ENCODE data around the gene ELANE. TPM values are rescaled to one million over a fixed set of nuclear protein-coding genes. Genes with fewer than 3 reads are reported as not detected.
A peak's percentile ranks its signal among the peaks of the same experiment; 100 is the strongest.
"Not testable (repeated sequence)": the region's sequence is repeated elsewhere in the genome, so short reads cannot be mapped to it uniquely, and the experiment has no call there.

ELANE gene
- total and polyA plus RNA-seq, 4 donors: 1.4 to 21.0 (median 9.3) TPM

DNA sequence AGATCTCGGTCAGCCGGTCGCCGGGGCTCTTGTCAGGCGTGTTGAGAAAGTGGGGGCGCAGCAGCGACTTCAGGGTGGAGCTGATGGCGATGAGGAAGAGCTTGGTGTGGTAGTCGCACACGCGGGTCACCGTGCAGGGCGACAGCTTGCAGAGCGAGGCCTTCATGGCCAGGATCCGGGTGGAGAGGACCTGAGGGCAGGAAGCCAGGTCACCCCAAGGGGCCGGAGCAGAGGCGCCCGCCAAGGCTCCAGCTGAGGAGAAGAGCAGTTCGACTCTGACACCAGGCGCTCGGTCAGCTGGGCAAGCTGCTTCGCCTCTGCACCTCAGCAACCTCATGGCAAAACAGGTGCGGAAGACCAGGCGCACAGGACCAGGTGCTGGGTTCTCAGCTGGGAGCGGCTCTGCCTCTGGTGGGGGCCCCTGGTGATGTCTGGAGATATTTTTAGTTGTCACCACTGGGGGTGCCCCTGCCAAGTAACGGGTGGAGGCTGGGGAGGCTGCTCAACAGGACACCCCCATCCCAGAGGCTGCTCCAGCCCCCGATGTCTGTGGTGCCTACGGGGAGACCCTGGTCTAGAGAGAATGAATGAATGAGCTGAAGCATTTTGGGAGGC is 23.3 kb downstream of the ELANE start:
- no peak for DNase-seq
- H3K27ac ChIP-seq (ENCODE audit: low read depth in 1 of 2, low read length in 1 of 2): no peak overlapping the region
- H3K9ac ChIP-seq (ENCODE audit: insufficient read depth in 1 of 2, low read length in 2 of 2): no peak overlapping the region
- no peak overlapping the region for H3K4me3 ChIP-seq
- WGBS, 2 donors: 95% methylated on average over 27 to 28 of the region's 28 CpGs
- H3K9me3 ChIP-seq (ENCODE audit: control insufficient read depth in 4 of 4, insufficient read depth in 3 of 4, low read length in 3 of 4): no peaks in the 10 kb centered on the region
- H3K4me1 ChIP-seq (ENCODE audit: control insufficient read depth in 5 of 5, insufficient read depth in 5 of 5, low read length in 5 of 5): peaks cover 0 to 7% (median 5%) of the 10 kb centered on the region in 5 donors
- TF ChIP-seq, protein P1, sequence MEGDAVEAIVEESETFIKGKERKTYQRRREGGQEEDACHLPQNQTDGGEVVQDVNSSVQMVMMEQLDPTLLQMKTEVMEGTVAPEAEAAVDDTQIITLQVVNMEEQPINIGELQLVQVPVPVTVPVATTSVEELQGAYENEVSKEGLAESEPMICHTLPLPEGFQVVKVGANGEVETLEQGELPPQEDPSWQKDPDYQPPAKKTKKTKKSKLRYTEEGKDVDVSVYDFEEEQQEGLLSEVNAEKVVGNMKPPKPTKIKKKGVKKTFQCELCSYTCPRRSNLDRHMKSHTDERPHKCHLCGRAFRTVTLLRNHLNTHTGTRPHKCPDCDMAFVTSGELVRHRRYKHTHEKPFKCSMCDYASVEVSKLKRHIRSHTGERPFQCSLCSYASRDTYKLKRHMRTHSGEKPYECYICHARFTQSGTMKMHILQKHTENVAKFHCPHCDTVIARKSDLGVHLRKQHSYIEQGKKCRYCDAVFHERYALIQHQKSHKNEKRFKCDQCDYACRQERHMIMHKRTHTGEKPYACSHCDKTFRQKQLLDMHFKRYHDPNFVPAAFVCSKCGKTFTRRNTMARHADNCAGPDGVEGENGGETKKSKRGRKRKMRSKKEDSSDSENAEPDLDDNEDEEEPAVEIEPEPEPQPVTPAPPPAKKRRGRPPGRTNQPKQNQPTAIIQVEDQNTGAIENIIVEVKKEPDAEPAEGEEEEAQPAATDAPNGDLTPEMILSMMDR (IDR thresholded peaks at IDR 0.05; ENCODE audit: control extremely low read depth, extremely low read depth): no peak
- ATAC-seq (ENCODE audit: insufficient read depth, low FRiP score): no peak
- peaks cover 0 to 62% (median 11%) of the 10 kb centered on the region in 4 donors for H3K36me3 ChIP-seq (ENCODE audit: control insufficient read depth in 4 of 4, insufficient read depth in 4 of 4, low read length in 4 of 4)
- no peaks in the 10 kb centered on the region for H3K27me3 ChIP-seq (ENCODE audit: control insufficient read depth in 3 of 3, insufficient read depth in 3 of 3, low read length in 2 of 3)

DNA sequence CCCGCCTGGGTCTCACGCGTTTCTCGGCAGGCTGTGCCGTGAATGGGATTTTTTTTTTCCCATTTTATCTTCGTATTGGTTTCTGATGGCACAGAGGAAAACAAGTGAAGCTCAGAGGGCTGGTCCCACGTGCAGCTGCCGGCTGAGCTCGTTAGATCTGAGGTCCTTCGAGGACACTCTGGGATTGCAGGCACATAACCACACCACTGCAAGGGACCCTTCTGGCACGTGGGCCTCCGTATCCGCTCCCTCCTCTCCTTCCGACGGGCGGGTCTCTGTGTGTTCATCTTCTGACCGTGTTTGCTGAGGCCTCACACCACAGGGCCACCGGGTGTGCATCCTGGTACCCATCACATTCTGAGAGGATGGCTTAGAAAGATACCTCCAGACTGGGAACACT is 24.0 kb downstream of the ELANE start:
- no peak overlapping the region for H3K4me3 ChIP-seq
- DNase-seq: no peak
- H3K9me3 ChIP-seq (ENCODE audit: control insufficient read depth in 4 of 4, insufficient read depth in 3 of 4, low read length in 3 of 4): no peaks in the 10 kb centered on the region
- WGBS, 2 donors: 86 to 91% methylated on average over 18 of the region's 18 CpGs
- peaks cover 0 to 5% (median 3%) of the 10 kb centered on the region in 5 donors for H3K4me1 ChIP-seq (ENCODE audit: control insufficient read depth in 5 of 5, insufficient read depth in 5 of 5, low read length in 5 of 5)
- H3K27ac ChIP-seq (ENCODE audit: low read depth in 1 of 2, low read length in 1 of 2): no peak overlapping the region
- TF ChIP-seq, protein P1 (IDR thresholded peaks at IDR 0.05; ENCODE audit: control extremely low read depth, extremely low read depth): no peak
- no peak overlapping the region for H3K9ac ChIP-seq (ENCODE audit: insufficient read depth in 1 of 2, low read length in 2 of 2)
- H3K27me3 ChIP-seq (ENCODE audit: control insufficient read depth in 3 of 3, insufficient read depth in 3 of 3, low read length in 2 of 3): no peaks in the 10 kb centered on the region
- ATAC-seq (ENCODE audit: insufficient read depth, low FRiP score): no peak
- peaks cover 0 to 58% (median 16%) of the 10 kb centered on the region in 4 donors for H3K36me3 ChIP-seq (ENCODE audit: control insufficient read depth in 4 of 4, insufficient read depth in 4 of 4, low read length in 4 of 4)

DNA sequence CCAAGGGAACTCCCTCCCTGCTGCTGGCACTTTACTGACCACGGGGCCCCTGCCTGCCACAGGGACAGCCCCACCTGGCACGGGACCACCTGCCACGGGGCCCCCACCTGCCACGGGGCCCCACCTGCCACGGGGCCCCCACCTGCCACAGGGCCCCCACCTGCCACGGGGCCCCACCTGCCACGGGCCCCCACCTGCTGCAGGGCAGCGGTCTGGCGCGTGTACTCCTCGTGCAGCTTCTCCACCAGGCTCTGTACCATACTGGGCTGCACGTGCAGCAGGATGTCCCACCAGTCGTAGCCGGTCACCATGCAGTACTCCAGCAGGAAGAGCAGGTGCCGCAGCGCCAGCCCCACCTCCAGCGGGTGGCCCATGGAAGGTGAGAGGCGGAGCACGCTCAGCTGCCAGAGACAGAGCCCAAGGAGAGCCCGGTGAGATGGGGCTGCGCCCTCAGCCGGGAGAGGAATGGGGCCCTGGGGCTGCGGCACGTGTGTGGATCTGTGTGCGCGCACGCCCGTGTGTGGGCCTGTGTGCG is 24.7 kb downstream of the ELANE start:
- DNase-seq: no peak

DNA sequence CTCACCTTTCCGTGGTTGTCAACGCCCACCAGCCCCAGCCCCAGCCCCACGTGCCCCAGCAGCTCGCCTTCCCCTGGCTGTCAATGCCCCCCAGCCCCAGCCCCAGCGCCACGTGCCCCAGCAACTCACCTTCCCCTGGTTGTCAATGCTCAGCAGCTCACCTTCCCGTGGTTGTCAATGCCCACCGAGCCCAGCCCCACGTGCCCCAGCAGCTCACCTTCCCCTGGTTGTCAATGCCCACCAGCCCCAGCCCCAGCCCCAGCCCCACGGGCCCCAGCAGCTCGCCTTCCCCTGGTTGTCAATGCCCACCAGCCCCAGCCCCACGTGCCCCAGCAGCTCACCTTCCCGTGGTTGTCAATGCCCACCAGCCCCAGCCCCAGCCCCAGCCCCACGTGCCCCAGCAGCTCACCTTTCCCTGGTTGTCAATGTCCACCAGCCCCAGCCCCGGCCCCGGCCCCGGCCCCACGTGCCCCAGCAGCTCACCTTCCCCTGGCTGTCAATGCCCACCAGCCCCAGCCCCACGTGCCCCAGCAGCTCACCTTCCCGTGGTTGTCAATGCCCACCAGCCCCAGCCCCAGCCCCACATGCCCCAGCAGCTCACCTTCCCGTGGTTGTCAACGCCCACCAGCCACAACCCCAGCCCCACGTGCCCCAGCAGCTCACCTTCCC is 26.0 kb downstream of the ELANE start:
- H3K36me3 ChIP-seq (ENCODE audit: control insufficient read depth in 4 of 4, insufficient read depth in 4 of 4, low read length in 4 of 4): peaks cover 0 to 73% (median 27%) of the 10 kb centered on the region in 4 donors
- not testable (repeated sequence) for H3K4me3 ChIP-seq; H3K9me3 ChIP-seq (ENCODE audit: control insufficient read depth in 4 of 4, insufficient read depth in 3 of 4, low read length in 3 of 4); H3K9ac ChIP-seq (ENCODE audit: insufficient read depth in 1 of 2, low read length in 2 of 2); H3K27ac ChIP-seq (ENCODE audit: low read depth in 1 of 2, low read length in 1 of 2); H3K27me3 ChIP-seq (ENCODE audit: control insufficient read depth in 3 of 3, insufficient read depth in 3 of 3, low read length in 2 of 3); DNase-seq; ATAC-seq (ENCODE audit: insufficient read depth, low FRiP score); H3K4me1 ChIP-seq (ENCODE audit: control insufficient read depth in 5 of 5, insufficient read depth in 5 of 5, low read length in 5 of 5)
- WGBS, 2 donors: 92 to 94% methylated on average over 19 to 23 of the region's 23 CpGs

More for the DNA sequence above, 24.7 kb downstream of the ELANE start:
- Histone ChIP-seq H3K27me3 (ENCODE audit: control insufficient read depth in 3 of 3, insufficient read depth in 3 of 3, low read length in 2 of 3) (no peaks in the 10 kb centered on the region), H3K36me3 (ENCODE audit: control insufficient read depth in 4 of 4, insufficient read depth in 4 of 4, low read length in 4 of 4) (peaks cover 0 to 65% (median 21%) of the 10 kb centered on the region in 4 donors), H3K4me1 (ENCODE audit: control insufficient read depth in 5 of 5, insufficient read depth in 5 of 5, low read length in 5 of 5) (peaks cover 0 to 4% (median 0%) of the 10 kb centered on the region in 5 donors), H3K27ac (ENCODE audit: low read depth in 1 of 2, low read length in 1 of 2) (no peak overlapping the region), H3K9ac (ENCODE audit: insufficient read depth in 1 of 2, low read length in 2 of 2) (no peak overlapping the region), H3K4me3 (no peak overlapping the region), H3K9me3 (ENCODE audit: control insufficient read depth in 4 of 4, insufficient read depth in 3 of 4, low read length in 3 of 4) (peaks cover 0 to 4% (median 0%) of the 10 kb centered on the region in 4 donors)
- TF ChIP-seq, protein P1 (IDR thresholded peaks at IDR 0.05; ENCODE audit: control extremely low read depth, extremely low read depth): no peak
- no peak for ATAC-seq (ENCODE audit: insufficient read depth, low FRiP score)
- WGBS, 2 donors: 91 to 94% methylated on average over 29 of the region's 29 CpGs

DNA sequence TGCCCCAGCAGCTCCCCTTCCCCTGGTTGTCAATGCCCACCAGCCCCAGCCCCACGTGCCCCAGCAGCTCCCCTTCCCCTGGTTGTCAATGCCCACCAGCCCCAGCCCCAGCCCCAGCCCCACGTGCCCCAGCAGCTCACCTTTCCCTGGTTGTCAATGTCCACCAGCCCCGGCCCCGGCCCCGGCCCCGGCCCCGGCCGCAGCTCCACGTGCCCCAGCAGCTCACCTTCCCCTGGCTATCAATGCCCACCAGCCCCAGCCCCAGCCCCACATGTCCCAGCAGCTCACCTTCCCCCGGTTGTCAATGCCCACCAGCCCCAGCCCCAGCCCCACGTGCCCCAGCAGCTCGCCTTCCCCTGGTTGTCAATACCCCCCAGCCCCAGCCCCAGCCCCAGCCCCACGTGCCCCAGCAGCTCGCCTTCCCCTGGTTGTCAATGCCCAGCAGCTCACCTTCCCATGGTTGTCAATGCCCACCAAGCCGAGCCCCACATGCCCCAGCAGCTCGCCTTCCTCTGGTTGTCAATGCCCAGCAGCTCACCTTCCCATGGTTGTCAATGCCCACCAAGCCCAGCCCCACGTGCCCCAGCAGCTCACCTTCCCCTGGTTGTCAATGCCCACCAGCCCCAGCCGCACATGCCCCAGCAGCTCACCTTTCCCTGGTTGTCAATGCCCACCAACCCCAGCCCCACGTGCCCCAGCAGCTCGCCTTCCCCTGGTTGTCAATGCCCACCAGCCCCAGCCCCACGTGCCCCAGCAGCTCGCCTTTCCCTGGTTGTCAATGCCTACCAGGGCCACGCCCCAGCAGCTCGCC is 26.9 kb downstream of the ELANE start:
- not testable (repeated sequence) for ATAC-seq (ENCODE audit: insufficient read depth, low FRiP score); H3K4me1 ChIP-seq (ENCODE audit: control insufficient read depth in 5 of 5, insufficient read depth in 5 of 5, low read length in 5 of 5); H3K9ac ChIP-seq (ENCODE audit: insufficient read depth in 1 of 2, low read length in 2 of 2); H3K27me3 ChIP-seq (ENCODE audit: control insufficient read depth in 3 of 3, insufficient read depth in 3 of 3, low read length in 2 of 3); DNase-seq; H3K4me3 ChIP-seq; H3K9me3 ChIP-seq (ENCODE audit: control insufficient read depth in 4 of 4, insufficient read depth in 3 of 4, low read length in 3 of 4)
- peaks cover 0 to 76% (median 29%) of the 10 kb centered on the region in 4 donors for H3K36me3 ChIP-seq (ENCODE audit: control insufficient read depth in 4 of 4, insufficient read depth in 4 of 4, low read length in 4 of 4)
- peak overlapping the region in 1 of 2 donors; percentile 33 for H3K27ac ChIP-seq (ENCODE audit: low read depth in 1 of 2, low read length in 1 of 2)
- WGBS, 2 donors: 88 to 90% methylated on average over 19 to 24 of the region's 24 CpGs
